ENCODE data around the gene KRTAP5-1.

The KRTAP5-1 gene

DNA sequence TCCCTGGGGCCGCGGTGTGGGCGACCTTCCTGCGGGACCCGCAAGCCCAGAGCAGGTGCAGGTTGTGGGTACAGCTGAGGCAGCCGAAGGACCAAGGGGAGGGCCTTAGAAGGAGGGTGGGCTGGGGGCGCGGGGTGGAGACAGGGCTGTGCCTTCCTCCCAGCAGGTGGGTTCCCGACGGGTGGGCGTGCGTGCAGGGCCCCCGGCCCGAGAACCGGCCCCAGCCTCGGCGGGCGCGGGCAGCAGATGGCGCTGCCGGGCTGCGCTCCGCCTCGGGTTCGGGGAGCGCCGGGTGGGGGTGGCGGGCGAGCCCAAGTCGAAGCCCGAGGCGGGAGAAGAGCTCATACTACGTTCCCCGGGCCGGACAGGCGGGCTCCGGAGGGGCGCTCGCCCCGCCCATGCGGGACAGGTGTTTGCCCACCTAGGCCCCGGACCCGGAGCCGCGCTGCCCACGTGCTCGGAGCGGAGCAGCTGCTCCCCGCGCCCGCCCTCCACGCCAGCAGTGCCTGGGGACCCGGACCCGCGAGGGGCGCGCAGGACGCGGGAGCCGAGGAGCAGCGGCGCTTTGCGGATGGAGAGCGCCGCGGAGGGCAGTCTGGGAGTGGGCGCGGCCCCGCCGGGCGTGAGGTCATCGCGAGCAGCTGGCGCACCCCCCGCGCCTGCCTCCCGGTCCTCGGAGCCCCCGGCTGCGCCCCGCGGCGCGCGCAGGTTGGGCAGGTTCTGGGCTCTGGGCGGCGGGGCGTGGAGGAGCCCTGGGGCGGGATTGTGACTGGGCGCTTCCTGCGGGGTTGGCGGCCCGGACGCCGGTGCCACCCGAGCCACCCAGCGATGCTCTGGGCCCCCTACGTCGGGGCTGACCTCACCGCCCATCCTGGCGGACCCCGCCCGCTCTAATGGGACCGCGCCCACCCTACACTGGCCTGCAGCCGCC lies 38.3 kb downstream of the KRTAP5-1 start:
- in situ Hi-C loops (cut with HindIII; ENCODE audit: low sequenced_read_pairs) = no loop called here

DNA sequence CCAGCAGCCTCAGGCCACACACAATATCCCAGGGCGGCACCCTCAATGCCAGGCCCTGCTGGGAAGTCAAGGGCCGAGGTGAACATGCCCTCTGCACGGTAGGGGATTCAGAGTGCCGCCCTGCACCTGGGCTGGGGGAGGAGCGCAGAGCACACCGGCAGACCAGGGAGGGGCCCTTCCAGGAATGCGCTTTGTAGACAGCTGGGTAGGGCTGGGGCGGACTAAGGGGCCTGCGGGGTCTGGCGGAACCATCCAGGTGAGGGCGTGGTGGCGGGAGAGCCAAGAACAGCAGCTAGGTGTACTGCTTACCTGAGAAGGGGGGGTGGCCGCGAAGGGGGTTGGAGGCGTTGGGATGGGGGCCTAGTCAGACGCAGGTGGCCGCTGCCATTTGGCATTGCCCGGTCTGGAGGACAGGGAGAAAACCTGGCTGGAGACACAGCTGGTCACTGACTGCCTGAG lies 39.0 kb downstream of the KRTAP5-1 start:
- in situ Hi-C loops (cut with HindIII; ENCODE audit: low sequenced_read_pairs) = no loop called here

- in situ Hi-C loops (cut with HindIII; ENCODE audit: low sequenced_read_pairs) = no loop called here
Measured at GRCh38 chr11:1545432-1545831, 39.7 kb downstream of the KRTAP5-1 start.

DNA sequence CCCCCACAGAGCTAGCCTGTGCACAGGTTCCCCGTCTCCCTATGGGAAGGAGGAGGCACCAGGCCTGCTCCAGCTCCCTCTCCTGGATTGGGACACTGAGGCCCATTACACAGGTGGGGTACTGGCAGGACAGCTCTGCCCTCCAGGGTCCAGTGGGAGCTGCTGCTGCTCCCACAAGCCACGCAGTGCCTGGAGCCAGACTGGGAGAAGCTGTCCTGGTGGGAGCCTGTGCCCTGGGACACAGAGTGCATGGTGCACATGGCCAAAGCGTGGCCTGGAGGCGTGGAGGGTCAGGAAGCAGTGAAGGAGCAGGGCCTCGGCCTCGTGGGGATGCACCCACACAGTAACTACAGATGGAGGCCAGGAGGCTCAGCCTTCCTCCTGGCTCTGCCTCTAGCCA lies 40.5 kb downstream of the KRTAP5-1 start:
- in situ Hi-C loops (cut with HindIII; ENCODE audit: low sequenced_read_pairs) = no loop called here

DNA sequence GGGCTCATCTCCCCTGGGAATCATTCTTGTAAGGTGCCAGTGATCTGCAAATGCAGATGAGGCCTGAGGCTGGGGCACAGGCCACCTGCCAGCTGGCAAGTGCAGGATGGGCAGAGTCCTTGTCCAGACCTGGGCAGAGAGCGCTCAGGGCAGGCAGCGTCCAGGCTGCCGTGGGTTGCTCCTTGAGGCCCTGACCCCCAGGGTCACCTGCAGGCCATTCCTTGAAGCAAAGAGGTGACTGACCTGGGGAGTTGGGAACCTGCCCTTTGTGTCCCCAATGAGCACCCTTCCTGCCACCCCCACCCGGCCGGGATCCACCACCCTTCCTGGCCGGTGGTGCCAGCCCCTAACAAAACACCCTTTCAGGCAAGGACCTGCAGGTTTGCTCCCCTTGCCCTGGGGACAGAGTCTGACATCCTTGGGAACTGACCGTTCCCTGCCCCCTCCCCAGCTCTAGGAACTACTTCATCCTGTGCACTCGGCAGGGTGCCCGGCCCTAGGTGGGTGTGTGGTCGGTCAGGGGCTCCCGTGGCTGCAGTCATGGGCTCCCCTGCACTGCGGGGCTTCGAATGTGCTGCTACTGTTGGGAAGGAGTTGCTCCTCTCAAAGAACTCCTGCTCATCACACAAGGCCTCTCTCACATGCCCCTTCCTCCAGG lies 41.3 kb downstream of the KRTAP5-1 start:
- in situ Hi-C loops (cut with HindIII; ENCODE audit: low sequenced_read_pairs) = no loop called here

- in situ Hi-C loops (cut with HindIII; ENCODE audit: low sequenced_read_pairs) = no loop called here
Measured at GRCh38 chr11:1542267-1542666, 42.8 kb downstream of the KRTAP5-1 start.

DNA sequence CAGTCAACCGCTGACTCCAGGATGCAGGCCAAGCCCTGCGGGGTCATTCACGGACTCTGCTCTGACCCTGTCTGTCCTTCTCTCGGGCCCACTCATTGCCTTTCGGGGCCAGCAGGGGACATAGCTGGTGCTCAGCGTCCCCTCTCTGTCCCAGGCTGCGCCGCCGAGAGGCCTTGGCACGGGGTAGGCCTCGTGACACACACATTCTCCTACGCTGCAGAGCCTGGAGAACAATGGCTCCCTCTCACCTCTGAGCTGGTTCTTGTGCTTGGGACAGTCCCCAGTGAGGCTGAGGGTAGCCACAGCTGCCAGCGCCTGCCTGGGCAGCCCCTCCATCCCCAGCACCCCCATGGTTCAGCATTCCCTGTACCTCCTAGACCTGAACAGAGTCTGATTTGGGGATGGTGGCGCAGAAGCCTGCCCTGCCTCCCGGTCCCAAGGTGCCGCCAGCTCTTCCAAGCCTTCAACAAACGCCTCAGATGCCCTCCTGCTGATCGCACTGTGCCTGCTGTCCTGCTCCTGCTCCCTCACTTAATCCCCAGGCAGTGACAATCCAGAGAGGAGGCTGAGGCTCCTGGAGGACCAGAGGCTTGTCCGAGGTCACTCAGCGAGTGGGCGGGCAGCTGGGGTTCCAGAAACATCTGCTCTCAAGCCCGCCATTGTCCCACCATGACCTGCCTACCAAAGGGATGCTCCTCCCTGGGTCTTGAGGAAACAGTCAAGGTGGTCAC lies 43.4 kb downstream of the KRTAP5-1 start:
- in situ Hi-C loops (cut with HindIII; ENCODE audit: low sequenced_read_pairs) = no loop called here

GRCh38 chr11:1540074-1540473 lies 45.0 kb downstream of the KRTAP5-1 start:
- in situ Hi-C loops (cut with HindIII; ENCODE audit: low sequenced_read_pairs) = no loop called here

GRCh38 chr11:1538153-1538552 lies 46.9 kb downstream of the KRTAP5-1 start:
- in situ Hi-C loops (cut with HindIII; ENCODE audit: low sequenced_read_pairs) = loop anchor here (5.0 to 10.0 kb wide), 3 partner anchors 61 to 153 kb away; partner anchors contain the start of gene BRSK2

- in situ Hi-C loops (cut with HindIII; ENCODE audit: low sequenced_read_pairs) = loop anchor here (5.0 to 10.0 kb wide), 3 partner anchors 59 to 151 kb away; partner anchors contain the start of gene BRSK2
Measured at GRCh38 chr11:1536065-1536843, 48.8 kb downstream of the KRTAP5-1 start.

GRCh38 chr11:1534682-1535081 lies 50.4 kb downstream of the KRTAP5-1 start:
- in situ Hi-C loops (cut with HindIII; ENCODE audit: low sequenced_read_pairs) = loop anchor here (5.0 to 10.0 kb wide), 3 partner anchors 57 to 150 kb away; partner anchors contain the start of gene BRSK2
